ENCODE data around the gene RPS6KL1.
"Not testable (repeated sequence)": the region's sequence is repeated elsewhere in the genome, so short reads cannot be mapped to it uniquely, and the experiment has no call there.

Gene RPS6KL1

DNA sequence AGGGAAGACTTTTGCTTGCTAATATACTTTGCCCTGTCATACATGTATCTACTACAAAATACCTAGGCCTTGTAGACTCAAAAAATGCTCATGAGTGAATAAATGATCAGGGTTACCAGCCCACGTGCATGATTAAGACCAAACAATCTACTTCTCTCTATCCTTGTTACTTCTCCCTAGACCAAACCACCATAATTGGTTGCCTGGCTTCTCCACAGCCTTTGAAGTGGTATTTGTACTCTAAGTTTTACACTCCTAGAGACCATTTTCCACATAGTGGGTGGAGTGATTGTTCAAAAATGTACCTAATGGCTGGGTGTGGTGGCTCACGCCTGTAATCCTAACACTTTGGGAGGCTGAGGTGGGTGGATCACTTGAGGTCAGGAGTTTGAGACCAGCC lies 14.1 kb upstream of the RPS6KL1 start:
- no peak for DNase-seq (ENCODE audit: low read depth, low spot score)

DNA sequence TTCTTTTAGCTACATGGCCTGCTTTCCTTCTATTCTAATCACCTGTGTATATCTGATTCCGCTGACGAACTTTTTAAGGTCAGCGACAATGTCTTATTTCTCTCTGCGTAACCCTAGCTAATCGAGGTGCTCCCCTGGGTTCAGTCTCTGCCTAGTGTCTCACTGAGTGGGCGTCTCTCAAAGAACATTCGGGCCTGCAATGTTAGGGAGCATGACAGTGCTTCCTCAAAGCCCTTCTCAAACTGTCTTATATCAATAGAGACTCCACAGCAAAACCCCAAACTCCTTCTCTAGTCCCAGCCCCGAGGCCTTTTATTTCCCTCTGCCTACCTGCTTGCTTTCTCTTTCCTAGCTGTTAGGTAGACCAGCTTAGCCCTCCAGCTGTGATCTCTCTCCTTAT lies 13.7 kb upstream of the RPS6KL1 start:
- no peak for DNase-seq (ENCODE audit: low read depth, low spot score)

DNA sequence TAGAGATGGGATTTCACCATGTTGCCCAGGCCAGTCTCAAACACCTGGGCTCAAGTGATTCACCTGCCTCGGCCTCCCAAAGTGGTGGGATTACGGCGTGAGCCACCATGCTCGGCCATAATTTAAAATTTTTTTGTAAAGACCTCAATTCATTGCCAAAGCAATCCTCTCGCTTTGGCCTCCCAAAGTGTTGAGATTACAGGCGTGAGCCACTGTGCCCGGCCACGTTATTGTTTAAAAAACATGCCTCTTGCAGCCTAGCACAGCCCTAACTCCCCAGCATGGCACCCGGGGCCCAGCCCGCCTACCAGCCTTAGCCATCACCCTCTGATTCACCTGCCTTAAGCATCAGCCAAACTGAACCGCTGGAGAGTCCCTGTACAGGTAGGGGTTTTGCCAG lies 13.1 kb upstream of the RPS6KL1 start:
- no peak for DNase-seq (ENCODE audit: low read depth, low spot score)

DNA sequence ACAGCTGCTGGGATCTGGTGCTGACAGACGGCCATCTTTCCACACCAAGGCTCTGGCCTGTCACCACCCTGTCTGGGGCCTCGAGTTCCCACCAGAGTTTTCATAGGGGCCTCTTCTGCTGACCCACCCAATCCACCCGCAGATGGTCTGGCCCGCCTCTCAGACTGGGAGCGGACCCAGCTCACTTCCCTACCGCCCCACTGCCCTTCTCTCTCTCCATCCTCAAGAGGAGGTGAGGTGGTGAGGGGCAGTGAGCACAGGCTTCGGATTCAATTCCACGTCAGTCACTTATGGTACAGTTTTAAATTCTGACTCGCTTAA lies 12.3 kb upstream of the RPS6KL1 start:
- no peak for DNase-seq (ENCODE audit: low read depth, low spot score)

DNA sequence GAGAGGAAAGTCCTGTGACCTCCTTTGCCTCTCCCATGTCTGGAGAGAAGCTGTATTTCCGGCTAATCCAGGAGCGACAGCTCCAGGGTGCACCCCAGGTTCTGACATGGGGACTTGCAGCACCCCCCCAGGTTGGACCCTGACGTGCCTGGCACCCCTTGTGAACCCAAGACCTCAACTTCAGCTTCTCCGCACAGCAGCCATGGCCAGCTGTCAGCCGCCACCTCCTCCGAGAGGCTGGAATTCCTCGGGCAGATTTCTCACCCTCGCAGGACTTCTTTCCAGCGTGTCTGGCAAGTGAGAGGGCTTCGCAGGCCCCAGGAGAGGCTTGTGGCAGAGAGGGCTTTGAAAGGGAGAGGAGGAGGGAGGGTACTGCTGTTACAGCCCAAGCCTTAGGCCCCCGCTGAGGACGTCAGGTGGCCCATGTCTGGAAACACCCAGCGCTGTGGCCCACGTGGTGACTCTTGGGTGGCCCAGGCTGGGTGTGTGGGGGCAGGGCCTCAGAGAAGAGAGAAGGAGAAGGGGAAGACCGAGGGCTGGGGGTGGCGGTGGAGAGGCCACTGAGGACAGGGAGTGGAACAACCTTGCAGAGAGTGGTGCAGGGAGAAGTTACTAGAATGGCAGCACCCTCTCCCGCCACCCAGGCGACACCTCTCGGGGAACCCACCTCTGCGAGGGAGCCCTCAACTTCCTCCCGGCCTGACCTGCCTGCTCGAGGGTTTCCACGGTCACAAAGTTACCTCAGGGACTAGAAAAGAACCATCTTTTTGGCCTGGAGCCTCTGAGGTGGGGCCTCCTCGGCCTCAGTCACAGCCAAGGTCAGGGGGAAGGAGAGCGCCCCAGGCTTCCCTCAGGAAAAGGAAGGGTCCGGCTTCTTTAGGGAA lies 11.7 kb upstream of the RPS6KL1 start:
- peak; percentile 58 for DNase-seq (ENCODE audit: low read depth, low spot score)

DNA sequence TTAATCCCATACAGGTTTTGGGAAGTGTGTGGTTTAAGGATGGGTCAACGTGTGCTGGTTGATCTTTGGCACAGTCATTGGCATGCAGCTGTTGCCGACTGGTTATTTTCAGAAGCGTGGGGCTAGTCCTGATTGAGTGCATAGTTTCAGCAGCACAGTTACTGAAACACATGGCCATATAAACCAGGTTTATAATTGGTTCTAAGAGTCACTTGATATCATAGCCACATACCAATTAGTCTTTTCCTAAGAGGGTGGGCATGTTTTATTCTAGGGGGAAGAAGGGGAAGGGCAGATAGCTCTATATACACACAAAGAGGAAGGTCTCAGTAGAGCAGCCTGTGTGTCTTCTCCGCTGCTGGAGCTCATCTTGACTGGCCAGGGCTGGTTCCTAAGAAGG lies 11.0 kb upstream of the RPS6KL1 start:
- no peak for DNase-seq (ENCODE audit: low read depth, low spot score)

DNA sequence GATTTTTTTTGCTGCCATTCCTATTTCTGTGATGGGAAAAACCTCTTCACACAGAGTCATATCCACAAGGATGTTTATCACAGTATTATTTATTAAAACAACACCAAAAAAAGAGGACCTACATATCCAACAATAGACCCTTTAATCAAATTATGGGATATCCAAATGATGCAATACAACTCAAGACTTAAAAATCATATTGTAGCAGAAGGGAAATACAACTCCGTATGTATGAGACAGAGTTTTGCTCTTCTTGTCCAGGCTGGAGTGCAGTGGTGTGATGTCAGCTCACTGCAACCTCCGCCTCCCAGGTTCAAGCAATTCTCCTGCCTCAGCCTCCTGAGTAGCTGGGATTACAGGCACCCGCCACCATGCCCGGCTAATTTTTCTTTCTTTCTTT lies 9.9 kb upstream of the RPS6KL1 start:
- DNase-seq (ENCODE audit: low read depth, low spot score), result not testable (repeated sequence)

DNA sequence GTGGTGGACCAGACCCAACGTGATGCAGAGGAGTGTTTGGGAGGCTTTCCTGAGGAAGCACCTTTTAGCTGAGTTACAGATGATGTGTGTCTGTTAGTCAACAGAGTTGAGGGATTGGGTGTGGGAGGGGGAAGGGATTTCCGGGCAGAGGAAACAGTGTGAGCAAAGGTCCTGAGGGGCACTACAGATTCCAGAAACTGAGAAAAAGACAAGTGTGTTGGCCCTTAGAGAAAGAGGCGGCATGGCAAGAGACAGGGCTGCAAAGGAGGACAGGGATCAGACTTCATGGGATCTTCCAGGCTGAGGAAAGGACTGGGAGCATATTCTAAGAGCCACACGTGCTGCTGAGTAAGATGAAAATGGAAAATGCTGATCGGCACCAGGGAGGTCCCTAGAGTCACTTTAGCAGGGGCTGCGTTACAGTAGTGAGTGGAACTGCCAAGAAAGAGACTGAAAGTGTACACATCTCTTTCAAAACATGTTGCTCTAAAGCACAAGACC lies 9.4 kb upstream of the RPS6KL1 start:
- DNase-seq (ENCODE audit: low read depth, low spot score), result no peak

DNA sequence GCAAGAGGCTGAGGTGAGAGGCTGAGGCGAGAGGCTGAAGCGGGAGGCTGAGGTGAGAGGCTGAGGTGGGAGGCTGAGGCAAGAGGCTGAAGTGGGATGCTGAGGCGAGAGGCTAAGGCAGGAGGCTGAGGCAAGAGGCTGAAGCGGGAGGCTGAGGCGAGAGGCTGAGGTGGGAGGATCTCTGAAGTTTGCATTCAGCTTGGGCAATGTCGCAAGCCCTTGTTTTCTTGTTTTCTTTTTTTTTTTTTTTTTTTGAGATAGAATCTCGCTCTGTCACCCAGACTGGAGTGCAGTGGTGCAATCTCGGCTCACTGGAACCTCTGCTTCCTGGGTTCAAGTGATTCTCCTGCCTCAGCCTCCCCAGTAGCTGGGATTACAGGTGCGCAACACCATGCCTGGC lies 8.7 kb upstream of the RPS6KL1 start:
- not testable (repeated sequence) for DNase-seq (ENCODE audit: low read depth, low spot score)

DNA sequence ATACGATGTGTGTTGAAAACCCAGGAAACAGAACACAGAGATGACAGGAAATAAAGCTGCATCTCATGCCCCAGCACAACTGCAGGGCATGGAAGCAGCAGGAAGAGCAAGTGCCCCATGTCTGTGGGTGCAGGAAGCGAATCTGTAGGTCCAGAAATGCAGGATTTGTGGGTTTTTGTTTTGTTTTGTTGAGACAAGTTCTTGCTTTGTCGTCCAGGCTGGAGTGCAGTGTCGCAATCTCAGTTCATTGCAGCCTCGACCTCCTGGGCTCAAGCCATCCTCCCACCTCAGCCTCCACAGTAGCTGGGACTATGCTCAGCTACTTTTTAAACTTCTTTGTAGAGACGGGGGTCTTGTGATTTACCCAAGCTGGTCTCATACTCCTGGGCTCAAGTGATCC lies 6.2 kb upstream of the RPS6KL1 start:
- DNase-seq (ENCODE audit: low read depth, low spot score), result no peak

DNA sequence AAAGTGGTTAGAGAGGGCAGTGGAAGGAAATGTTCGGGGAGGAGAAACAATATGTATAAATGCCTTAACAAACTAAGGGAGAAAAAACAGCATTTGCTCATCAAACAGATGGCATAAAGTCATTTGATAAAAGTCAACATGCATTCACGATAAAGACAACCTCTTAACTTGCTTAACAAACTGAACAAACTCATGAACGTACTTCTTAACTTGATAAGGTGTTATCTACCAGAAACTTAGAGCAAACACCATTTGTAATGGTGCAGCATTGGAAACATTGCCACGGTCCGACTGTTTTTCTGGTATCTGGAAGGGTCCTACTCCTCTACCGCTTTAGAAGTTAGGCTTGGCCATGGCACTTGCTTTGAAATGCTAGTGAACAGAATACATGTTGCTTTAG lies 4.2 kb upstream of the RPS6KL1 start:
- no peak for DNase-seq (ENCODE audit: low read depth, low spot score)

DNA sequence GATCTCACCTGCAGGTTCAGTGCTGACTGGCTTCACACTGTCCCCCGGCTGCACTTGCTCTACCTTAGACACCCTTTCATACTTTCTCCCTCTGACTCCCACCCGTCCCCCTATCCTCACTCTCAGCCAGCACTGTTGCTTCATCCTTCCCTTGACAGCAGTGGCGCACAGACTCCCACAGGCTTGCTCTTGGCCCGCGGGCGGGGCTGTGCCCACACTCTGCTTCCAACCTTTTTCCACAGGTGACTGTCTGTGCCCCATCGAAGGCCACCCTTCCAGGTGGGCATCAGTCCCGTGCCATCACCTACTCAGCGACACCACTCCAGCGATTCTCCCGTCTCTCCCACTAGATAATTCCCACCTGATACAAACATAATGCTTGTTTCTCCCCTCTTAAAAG lies 1.0 kb upstream of the RPS6KL1 start:
- DNase-seq (ENCODE audit: low read depth, low spot score), result no peak

DNA sequence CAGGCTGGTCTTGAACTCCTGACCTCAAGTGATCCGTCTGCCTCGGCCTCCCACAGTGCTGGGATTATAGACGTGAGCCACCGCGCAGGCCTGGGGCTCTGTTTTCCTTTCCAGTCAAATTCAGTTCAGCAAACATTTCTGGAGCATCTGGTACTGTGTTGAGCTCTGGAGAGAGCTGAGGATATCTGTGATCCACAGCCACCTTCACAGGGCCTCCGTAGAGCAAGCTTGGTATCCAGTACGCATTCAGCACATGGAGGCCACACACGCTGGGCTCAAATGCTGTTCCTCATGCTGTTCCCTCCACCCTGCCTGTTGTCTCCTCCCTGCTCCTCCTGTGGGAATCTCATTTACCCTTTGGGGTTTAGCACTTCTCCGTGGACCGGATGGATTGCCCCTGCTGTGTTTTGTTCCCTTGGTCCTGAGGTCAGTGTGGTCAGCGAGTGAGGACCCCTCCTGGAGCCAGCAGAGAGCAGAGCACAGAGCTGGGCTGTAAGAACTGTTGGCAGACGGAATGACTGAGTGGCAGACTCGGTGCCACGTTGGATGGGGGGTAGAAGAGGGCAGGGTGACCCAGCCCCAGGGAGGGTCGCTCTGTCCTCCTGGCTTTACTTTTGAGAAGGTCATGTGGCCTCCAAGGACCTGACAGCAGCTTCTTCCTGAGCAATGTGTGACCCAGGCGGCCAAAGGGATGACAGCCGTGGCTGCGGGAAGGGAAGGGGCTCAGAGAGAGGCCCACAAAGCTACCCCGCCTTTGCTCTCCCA lies 891 bp downstream of the RPS6KL1 start:
- no peak for DNase-seq (ENCODE audit: low read depth, low spot score)

DNA sequence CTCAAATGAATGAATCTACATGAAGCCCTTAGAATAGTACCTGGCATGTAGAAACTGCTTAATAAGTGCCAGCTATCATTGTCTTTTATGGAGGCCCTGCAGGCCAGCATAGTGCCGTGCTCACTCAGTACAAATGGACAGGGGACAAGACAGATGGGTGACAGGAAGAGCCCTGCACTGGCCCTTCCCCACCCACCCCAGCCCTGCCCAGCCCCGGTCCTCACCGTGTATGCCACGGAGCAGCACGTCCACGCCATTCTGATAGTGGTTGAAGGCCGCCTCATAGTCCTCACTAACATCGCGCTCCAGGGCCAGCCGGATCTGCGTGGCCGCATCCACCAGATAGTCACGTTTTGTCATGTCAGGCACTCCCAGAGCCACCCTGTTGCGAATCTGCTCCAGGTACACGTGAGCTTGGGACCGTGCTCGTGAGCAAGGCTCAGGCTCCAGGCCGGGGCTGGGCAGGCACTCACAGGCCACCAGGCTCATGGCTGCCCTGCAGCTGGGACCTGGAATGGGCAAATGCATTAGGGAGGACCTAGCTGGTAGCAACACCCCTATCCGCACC lies 1.9 kb downstream of the RPS6KL1 start:
- DNase-seq (ENCODE audit: low read depth, low spot score), result no peak

DNA sequence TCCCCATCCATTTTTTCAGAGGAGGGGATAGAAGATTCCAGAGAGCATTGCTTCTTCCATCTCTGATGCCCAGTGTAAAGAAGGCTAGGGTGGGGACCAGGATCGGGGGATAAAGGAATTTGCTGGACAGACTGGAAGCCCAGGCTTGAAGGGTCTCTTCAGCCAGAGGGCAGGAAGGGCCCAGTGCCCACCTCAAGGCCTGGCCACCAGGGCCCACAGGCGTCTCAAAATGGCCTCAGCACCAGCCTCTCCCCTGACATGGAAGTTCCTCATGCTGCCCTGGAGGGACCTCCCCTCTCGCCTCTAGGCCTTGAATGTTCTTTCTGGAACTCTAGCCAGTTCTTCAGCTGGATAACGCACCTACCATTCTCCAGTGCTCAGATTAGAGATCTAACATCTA lies 2.8 kb downstream of the RPS6KL1 start:
- no peak for DNase-seq (ENCODE audit: low read depth, low spot score)

DNA sequence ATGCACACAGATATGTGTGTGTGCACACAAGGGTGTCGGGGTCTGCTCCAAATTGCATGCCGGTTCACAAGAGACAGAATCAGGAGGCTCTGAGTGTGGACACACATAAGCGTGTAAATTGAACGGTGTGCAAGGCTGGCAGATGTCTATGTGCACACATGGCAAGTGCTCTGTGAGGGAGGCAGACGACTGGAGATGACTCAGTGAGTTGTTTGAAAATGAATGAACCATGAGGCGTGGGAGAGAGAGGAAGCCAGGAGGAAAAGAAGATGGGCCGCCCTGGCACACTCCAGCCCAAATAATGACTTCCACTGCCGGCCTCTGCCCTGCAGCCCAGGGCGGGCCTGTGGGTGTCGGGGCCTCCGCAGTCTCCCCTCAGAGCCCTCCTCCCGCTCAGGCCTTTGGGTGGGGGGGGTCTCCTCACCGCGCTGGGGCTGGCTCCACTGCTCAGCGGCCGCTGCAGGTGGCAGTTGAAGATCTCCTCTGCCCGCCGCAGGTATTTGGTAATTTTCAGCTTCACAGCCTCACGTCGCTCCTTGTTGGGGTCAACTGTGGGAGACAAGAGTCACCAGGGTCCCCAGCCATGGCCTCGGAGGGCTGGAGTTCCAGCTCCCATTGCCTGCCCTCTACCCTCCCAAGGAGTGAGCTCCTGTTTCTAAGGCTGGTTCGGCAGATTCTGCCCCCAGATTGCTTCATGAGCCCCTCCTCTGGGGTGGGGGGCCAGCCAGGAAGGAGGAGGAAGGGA lies 3.5 kb downstream of the RPS6KL1 start:
- DNase-seq (ENCODE audit: low read depth, low spot score), result no peak

DNA sequence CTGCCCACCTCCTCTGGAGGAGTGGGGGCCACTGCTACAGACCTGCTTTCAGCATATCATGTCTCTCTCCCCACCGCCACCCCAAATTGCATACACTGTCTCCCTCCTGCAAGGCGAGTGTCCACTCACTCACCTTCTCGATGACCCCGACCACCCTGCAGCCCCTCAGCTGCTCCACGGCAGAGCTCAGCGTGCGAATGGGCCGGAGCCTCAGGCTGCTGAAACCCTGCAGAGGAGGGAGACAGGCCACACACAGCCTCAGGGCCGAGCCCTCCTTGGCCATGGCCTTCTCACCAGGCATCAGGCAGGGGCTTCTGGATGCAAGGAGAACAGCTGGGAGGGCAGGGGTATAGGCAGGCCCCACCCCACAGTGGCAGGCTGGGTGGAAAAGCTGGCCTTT lies 4.7 kb downstream of the RPS6KL1 start:
- DNase-seq (ENCODE audit: low read depth, low spot score), result no peak

DNA sequence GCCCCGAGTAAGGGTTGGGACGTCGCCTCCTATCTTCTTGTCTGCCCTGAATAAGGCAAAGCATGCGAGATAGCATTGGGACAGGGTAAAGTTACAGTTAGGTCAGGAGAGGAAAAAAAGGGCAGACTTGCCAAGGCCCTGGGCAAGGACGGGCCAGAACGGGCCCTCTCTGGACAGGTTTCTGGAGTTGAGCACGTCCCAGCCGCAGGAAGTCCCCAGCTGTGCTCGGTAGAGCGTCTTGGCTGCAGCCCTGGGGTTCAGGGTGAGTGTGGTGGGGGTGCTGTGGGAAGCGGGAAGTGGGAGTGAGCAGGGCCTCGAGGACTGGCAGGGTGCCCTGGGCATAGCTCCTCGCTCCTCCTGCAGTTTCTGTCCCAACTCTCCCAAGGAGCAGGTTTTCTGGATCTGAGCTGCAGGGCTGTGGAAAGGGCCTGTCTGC lies 5.4 kb downstream of the RPS6KL1 start:
- no peak for DNase-seq (ENCODE audit: low read depth, low spot score)

DNA sequence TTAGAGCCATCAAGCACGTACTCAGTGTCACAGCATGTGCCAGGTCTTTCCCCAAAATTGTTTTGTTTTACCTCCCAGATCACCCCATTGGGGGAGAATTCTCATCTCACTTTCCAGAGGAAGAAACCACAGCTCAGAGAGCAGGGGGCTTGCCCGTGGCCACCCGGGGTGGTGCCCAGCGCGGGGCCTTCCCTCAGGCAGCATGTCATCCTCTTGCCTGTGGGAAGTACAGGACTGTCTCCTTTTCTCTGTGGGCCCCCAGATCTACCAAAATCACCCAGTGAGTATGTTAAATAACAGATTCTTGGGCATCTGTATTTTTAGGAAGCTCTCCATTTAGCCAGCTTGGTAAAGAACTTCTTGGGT lies 5.9 kb downstream of the RPS6KL1 start:
- no peak for DNase-seq (ENCODE audit: low read depth, low spot score)

DNA sequence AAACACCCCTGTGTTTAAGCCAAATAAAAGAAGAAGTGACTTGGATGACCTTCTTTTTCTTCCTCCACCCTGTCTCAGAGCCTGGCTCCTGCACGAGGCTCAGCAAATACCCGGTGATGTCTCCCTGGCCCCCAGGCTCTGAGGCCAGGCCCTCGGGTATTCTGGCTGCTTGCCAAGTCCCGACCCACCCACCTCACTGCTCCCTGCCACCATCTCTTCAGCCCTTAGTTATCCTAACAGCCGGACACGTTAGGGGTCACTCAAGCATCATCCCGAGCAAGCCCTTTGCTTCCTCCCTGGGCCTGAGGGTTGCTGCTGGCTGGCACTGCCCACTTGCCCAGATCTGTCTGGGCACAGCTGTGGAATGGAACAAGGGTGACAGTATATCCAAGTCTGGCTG lies 7.2 kb downstream of the RPS6KL1 start:
- no peak for DNase-seq (ENCODE audit: low read depth, low spot score)

DNA sequence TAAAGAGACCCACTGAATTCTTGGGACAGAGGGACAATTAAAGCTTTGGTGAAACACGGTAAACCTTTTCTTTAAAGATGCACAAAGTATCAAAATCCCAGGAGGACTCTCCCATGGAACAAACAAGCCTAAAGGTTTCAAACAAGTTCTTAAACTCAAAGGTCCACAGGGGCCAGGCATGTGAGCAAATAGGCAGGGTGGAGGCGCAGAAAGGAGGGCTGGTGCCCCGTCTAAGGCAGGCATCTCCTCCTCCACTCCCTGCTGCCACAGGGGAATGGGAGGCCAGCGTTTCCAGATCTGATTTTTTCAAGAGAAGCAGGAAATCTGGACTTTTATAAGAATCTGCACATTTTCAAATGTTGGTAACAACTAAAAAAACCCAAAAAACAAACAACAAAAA lies 7.6 kb downstream of the RPS6KL1 start:
- DNase-seq (ENCODE audit: low read depth, low spot score), result no peak

DNA sequence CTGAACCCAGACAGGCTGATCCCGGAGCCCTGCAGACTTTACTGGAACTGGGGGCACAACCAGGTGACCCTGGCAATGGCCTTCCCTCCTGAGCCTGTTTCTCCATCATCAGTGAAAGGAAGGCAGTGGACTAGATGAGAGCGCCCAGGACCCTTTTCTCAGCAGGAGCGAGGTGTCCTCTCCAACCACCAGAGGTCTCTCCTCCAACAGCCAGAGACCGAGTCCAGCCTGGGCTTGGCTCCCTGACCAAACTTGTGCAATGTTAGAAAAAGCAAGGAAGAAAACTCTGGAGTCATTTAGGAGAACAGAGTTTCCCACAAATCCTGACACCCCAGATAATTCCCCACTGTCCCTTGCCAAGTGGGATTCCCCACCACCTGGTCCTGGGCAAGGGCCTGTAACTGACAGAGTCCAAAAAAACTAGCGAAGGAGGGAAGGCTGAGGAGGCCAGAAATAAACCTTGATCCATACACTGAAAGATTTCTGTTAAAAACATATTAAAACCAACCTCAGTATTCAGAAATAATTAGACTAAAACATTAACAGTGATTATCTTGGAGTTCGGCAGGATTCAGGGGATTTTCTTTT lies 9.0 kb downstream of the RPS6KL1 start:
- DNase-seq (ENCODE audit: low read depth, low spot score), result peak; percentile 70
